ENCODE data around the gene MINDY3. TPM values are rescaled to one million over a fixed set of nuclear protein-coding genes. Genes with fewer than 3 reads are reported as not detected.

The MINDY3 gene
- 17.0 and 22.0 TPM in 2 replicates for total RNA-seq

DNA sequence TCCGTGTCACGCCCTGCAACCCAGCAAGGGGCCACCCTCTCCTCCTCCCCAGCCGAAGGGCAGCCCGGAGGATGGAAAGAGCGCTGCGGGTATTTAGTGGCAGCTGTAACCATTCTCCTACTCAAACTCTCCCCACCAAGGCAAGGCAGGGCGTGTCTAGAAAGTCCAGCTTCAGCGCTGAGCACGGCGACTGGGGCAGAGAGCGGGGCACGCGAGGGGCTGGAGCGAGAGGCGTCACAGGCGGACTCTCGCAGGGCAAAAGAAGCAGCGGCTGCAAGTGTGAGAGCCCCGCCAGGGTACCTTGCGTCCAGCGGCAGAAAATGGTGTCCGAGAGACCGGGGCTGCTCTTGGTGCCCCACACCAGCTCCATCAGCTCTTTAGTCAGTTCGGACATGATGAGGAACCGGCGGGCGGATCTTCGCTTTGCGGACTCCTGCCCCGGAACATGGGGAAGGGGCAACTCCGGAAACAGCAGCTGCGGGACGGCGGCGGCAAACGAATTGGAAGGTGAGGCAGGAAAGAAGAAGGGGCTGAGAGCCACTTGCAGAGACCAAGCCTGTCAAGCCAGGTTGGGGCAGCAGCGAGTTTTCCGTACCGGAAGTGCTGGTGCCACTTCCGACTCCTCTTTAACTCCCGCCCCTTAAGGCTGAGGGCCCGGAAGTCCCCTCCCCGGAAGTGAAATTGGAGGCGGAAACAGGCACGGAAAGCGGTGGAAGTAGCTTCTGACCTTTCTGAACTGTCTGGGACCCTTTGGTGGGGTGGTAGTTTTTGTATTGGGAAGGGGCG lies at the start of gene MINDY3:
MINDY3 (minus strand) TSS at position 602 of the 786 bp plus-strand sequence; CDS start at position 394, 208 bp downstream.

Other genes with a start within 250 kb of the MINDY3 start
- under 0.01 and 0.18 TPM in 2 replicates for gene ITGA8, start 140.6 kb downstream of the MINDY3 start, total RNA-seq